Right cardiac atrium (tissue), 5 donors: ENCODE data around the gene XXYLT1. TPM values are rescaled to one million over a fixed set of nuclear protein-coding genes. Genes with fewer than 3 reads are reported as not detected.

Experiments
- ATAC-seq, 2 donors: fragments of 200-7000 bp; cut with Tn5 transposase; one replicate each; pipeline versions ENCODE4 v1.8.0 to v1.9.1; 2020; ENCODE audit warnings: moderate library complexity in 2 of 2, mild to moderate bottlenecking in 1 of 2
- DNase-seq, 3 donors: peaks; one replicate each; pipeline ENCODE4 v3.0.0-alpha.2; 2020
- H3K27ac ChIP-seq: one replicate; pipeline ENCODE4 v1.5.1; 2013; ENCODE audit warnings: mild to moderate bottlenecking, low read length, control low read depth, moderate library complexity
- H3K27me3 ChIP-seq: one replicate; pipeline ENCODE4 v1.6.1; 2013; ENCODE audit not compliant: control insufficient read depth, insufficient read depth
- H3K4me1 ChIP-seq: one replicate; pipeline ENCODE4 v1.6.1; 2013; ENCODE audit warnings: low read length; ENCODE audit not compliant: control insufficient read depth, insufficient read depth
- H3K4me3 ChIP-seq: one replicate; pipeline ENCODE4 v1.5.1; 2013; ENCODE audit warnings: low read length, control low read depth
- H3K9me3 ChIP-seq: one replicate; pipeline ENCODE4 v1.6.1; 2013; ENCODE audit warnings: low read length; ENCODE audit not compliant: control insufficient read depth
- WGBS: extraction: QIAGEN DNeasy Blood & Tissue Kit; methylation state at CpG from one replicate; pipeline ENCODE4 v1.1.7; 2013; 5-methylcytosine and 5-hydroxymethylcytosine counted together
- intact Hi-C, 4 donors: fragments of 100-400 bp; cut with DNase I; formaldehyde crosslinking; loops; one replicate each; pipeline versions ENCODE4 v1.11.0 to v1.14.0; 2022 to 2023
- microRNA-seq, 2 donors: library from miRNA; unstranded; fragments of <30 nt; microRNA quantifications; one replicate each; pipeline ENCODE4 v1.2.0, GENCODE V29; 2020 to 2021
- polyA plus RNA-seq: library from polyadenylated mRNA; stranded (reverse); fragments of 200-250 nt; gene quantifications from one replicate; pipeline ENCODE4 v1.2.3, GENCODE V29; 2013
- total RNA-seq, 4 donors: library from RNA; stranded (reverse); fragmentation: NEBNext Ultra II Directional; extraction: Animal tissue kit (Norgen Biotek cat#: 25700); gene quantifications; one replicate each; pipeline ENCODE4 v1.2.1, GENCODE V29; 2021
- donor health status: healthy with polysubstance abuse.
- donor health status: DM: no; HTN: yes; CAD: no.
- donor health status: DM: no; HTN: no; CAD: no.
- donor health status: DM: no; HTN: yes; CAD: no; lungs with severe emphysema.
- donor health status: DM: yes; HTN: yes; CAD: no.

The XXYLT1 gene
- total and polyA plus RNA-seq, 5 donors, result 3.3 to 6.2 (median 4.3) TPM

- H3K9me3 ChIP-seq, result no peaks in the 10 kb centered on the region
- H3K27me3 ChIP-seq, result no peaks in the 10 kb centered on the region
- intact Hi-C loops, result no loop called here
- DNase-seq (no peak), ATAC-seq (no peak)
- no peak overlapping the region for H3K27ac ChIP-seq
- WGBS, result 88% methylated on average over 4 of the region's 4 CpGs
- H3K4me1 ChIP-seq, result no peaks in the 10 kb centered on the region
- no peak overlapping the region for H3K4me3 ChIP-seq
Measured at GRCh38 chr3:195020185-195020584, 250.8 kb downstream of the XXYLT1 start.

GRCh38 chr3:195019335-195019734, 251.6 kb downstream of the XXYLT1 start:
- H3K27ac ChIP-seq, result no peak overlapping the region
- H3K4me3 ChIP-seq, result no peak overlapping the region
- intact Hi-C loops, result no loop called here
- H3K9me3 ChIP-seq, result no peaks in the 10 kb centered on the region
- H3K4me1 ChIP-seq, result no peaks in the 10 kb centered on the region
- DNase-seq (no peak), ATAC-seq (no peak)
- 91% methylated on average over 6 of the region's 6 CpGs for WGBS
- no peaks in the 10 kb centered on the region for H3K27me3 ChIP-seq

Small RNA genes within 50 kb of the gene (microRNA-seq; reads per million reads assigned to microRNA genes)
- gene MIR3137, result 0 reads per million in 2 donors

Other genes with a start within 250 kb of the XXYLT1 start
- 10 to 100 TPM; 20.9 to 23.4 (median 21.4) TPM for gene ACAP2, start 171.9 kb upstream of the XXYLT1 start, total RNA-seq
- 5.3 TPM for gene ACAP2, start 171.9 kb upstream of the XXYLT1 start, polyA plus RNA-seq